Gastroesophageal sphincter (tissue), 4 donors: ENCODE results near the gene EFEMP2. TPM values are rescaled to one million over a fixed set of nuclear protein-coding genes. Genes with fewer than 3 reads are reported as not detected.

Experiments
- ATAC-seq: fragments of 150-250 bp; one replicate; pipeline ENCODE4 v1.9.1; 2016; ENCODE audit warnings: mild to moderate bottlenecking, moderate library complexity
- H3K27ac ChIP-seq, 4 donors: fragments of 200-600 bp; sonication (generic) in 3 of 4; 1 replicate in 3 of 4; 2 replicates in 1 of 4; pipeline ENCODE4 v1.5.1; 2016 to 2019
- H3K27me3 ChIP-seq: fragments of 200-600 bp; sonication (generic); one replicate; pipeline ENCODE4 v1.5.1; 2019
- H3K36me3 ChIP-seq, 2 donors: fragments of 200-600 bp; sonication (generic); one replicate each; pipeline ENCODE4 v1.5.1; 2019; ENCODE audit warnings: control low read depth in 1 of 2
- H3K4me1 ChIP-seq, 3 donors: fragments of 200-600 bp; sonication (generic); 1 replicate in 2 of 3; 2 replicates in 1 of 3; pipeline ENCODE4 v1.5.1; 2016 to 2019; ENCODE audit warnings: control low read depth in 2 of 3
- H3K4me3 ChIP-seq, 2 donors: fragments of 200-600 bp; sonication (generic); one replicate each; pipeline ENCODE4 v1.5.1; 2019; ENCODE audit warnings: mild to moderate bottlenecking in 1 of 2, moderate library complexity in 1 of 2
- H3K9me3 ChIP-seq, 3 donors: fragments of 200-600 bp; sonication (generic); one replicate each; pipeline ENCODE4 v1.5.1; 2017 to 2019; ENCODE audit warnings: control low read depth in 2 of 3
- CTCF ChIP-seq, 4 experiments: fragments of 200-600 bp in 2 of 4; fragments of 450-650 bp in 2 of 4; sonication (generic) in 1 of 4; IDR thresholded peaks; one replicate each; pipeline ENCODE4 v1.5.1; 2017 to 2019; ENCODE audit warnings: antibody characterized with exemption in 4 of 4, mild to moderate bottlenecking in 2 of 4, moderate library complexity in 2 of 4
- EP300 ChIP-seq: sonication (generic); formaldehyde crosslinking; IDR thresholded peaks from one replicate; pipeline ENCODE4 v1.6.1; 2017; ENCODE audit warnings: antibody characterized with exemption, mild to moderate bottlenecking
- POLR2A ChIP-seq, 2 donors: fragments of 450-650 bp; IDR thresholded peaks; one replicate each; pipeline ENCODE4 v1.6.1; 2017; ENCODE audit warnings: antibody characterized with exemption in 2 of 2, mild to moderate bottlenecking in 2 of 2, moderate library complexity in 1 of 2
- POLR2AphosphoS5 ChIP-seq: sonication (generic); formaldehyde crosslinking; IDR thresholded peaks from one replicate; pipeline ENCODE4 v1.6.1; 2017; ENCODE audit warnings: antibody characterized with exemption
- WGBS, 2 donors: methylation state at CpG; one replicate each; pipeline ENCODE4 v1.1.5; 2018; ENCODE audit warnings: low coverage in 1 of 2; 5-methylcytosine and 5-hydroxymethylcytosine counted together
- total RNA-seq, 4 donors: library from RNA; depleted of rRNA; stranded (reverse); fragments of >200 nt; gene quantifications; one replicate each; pipeline ENCODE4 v1.1.0, GENCODE V29; 2016

The EFEMP2 gene
- total RNA-seq, 4 donors from 2014 or later, result 55.6 to 92.8 (median 81.2) TPM

- peaks cover 0 to 60% of the 10 kb centered on the region in 2 donors for H3K36me3 ChIP-seq
- 17 to 100% methylated on average over 1 of the region's 6 CpGs for WGBS, 2 donors
These were observed 19.2 kb downstream of the EFEMP2 start for GRCh38 chr11:65853246-65853979.

GRCh38 chr11:65852508-65853245 lies 19.9 kb downstream of the EFEMP2 start:
- no CpG with 5 or more reads among the region's 33 CpGs for WGBS, 2 donors
- Histone ChIP-seq H3K9me3 (peaks cover 0 to 10% (median 0%) of the 10 kb centered on the region in 3 donors), H3K27me3 (no peaks in the 10 kb centered on the region), H3K27ac (no peak overlapping the region), H3K36me3 (peaks cover 0 to 60% of the 10 kb centered on the region in 2 donors), H3K4me3 (no peak overlapping the region), H3K4me1 (peaks cover 0 to 52% (median 13%) of the 10 kb centered on the region in 3 donors)
- ATAC-seq, result no peak
- TF ChIP-seq POLR2AphosphoS5, result no peak
- TF ChIP-seq EP300, result no peak
- TF ChIP-seq CTCF (IDR thresholded peaks at IDR 0.05), result no peak
- TF ChIP-seq POLR2A (IDR thresholded peaks at IDR 0.05), result no peak

More at GRCh38 chr11:65853246-65853979, 19.2 kb downstream of the EFEMP2 start:
- TF ChIP-seq CTCF (IDR thresholded peaks at IDR 0.05) (no peak), POLR2A (IDR thresholded peaks at IDR 0.05) (no peak), POLR2AphosphoS5 (no peak), EP300 (no peak)
- Histone ChIP-seq H3K9me3 (peaks cover 0 to 10% (median 0%) of the 10 kb centered on the region in 3 donors), H3K4me3 (no peak overlapping the region), H3K4me1 (peaks cover 0 to 53% (median 13%) of the 10 kb centered on the region in 3 donors), H3K27ac (no peak overlapping the region), H3K27me3 (no peaks in the 10 kb centered on the region)
- ATAC-seq, result no peak

DNA sequence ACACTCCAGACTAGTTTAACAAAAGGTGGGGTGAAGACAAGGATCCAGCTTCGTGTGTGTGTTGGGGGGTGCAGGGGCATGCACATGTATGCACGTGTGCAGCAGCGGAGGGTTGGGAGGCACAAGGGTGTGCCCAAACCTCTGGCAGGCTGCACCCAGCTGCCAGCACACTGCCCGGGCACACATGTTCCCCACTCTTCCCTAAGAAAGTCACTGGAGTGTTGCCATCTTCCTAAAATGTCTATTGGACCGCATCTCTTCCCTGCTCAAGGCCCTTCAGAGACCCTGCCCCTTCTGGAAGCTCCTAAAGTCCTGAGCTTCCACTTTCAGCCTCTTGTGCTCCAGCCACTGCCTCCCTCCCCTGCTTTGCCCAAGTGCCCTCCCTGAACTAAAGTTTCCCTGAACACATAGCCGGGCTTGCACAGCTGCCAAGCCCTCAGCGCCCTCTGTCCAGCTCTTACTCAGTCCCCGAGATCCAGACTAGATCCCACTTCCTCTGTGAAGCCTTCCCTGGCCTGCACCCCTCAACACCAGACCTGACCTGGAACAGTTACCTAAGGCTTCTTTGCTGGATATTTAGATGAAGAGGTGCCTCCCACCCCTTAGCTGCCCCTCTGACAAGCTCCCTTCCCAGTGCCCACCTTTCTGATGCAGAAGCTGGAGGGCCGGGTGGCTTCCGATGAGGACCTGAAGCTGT lies 20.6 kb downstream of the EFEMP2 start:
- ATAC-seq, result no peak
- Histone ChIP-seq H3K9me3 (peaks cover 0 to 10% (median 0%) of the 10 kb centered on the region in 3 donors), H3K27me3 (no peaks in the 10 kb centered on the region), H3K4me1 (peaks cover 0 to 52% (median 13%) of the 10 kb centered on the region in 3 donors), H3K27ac (no peak overlapping the region), H3K4me3 (no peak overlapping the region), H3K36me3 (peaks cover 0 to 60% of the 10 kb centered on the region in 2 donors)
- TF ChIP-seq POLR2A (IDR thresholded peaks at IDR 0.05) (no peak), CTCF (IDR thresholded peaks at IDR 0.05) (no peak), POLR2AphosphoS5 (no peak), EP300 (no peak)
- WGBS, 2 donors, result 76 to 80% methylated on average over 6 of the region's 10 CpGs

DNA sequence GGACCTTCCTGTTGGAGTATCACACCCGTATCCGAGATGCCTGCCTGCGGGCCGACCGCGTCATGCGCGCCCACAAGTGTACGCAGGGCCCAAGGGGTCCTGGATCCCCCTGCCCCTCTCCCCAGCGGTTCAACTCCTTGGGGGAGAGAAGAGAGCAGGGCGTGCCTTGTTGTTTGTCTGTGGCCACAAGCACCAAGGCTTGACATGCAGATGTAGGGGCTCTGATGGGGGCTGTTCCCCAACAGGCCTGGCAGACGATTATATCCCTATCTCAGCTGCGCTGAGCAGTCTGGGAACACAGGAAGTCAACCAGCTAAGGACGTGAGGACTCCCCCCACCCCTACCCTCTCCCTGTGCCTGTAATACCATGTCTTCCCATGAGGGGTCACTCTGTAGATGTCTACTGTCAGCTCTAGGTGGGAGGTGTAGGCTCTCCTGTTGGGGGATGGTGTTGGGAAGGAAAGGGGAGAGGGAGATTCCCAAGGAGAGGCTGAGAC lies 21.5 kb downstream of the EFEMP2 start:
- H3K4me3 ChIP-seq, result no peak overlapping the region
- H3K4me1 ChIP-seq, result peaks cover 0 to 45% (median 9%) of the 10 kb centered on the region in 3 donors
- TF ChIP-seq CTCF (IDR thresholded peaks at IDR 0.05), result peak in 3 of 4 experiments; percentile 19 to 35 (median 29)
- no peak for TF ChIP-seq POLR2AphosphoS5
- no peaks in the 10 kb centered on the region for H3K27me3 ChIP-seq
- peaks cover 0 to 58% of the 10 kb centered on the region in 2 donors for H3K36me3 ChIP-seq
- WGBS, 2 donors, result no CpG with 5 or more reads among the region's 14 CpGs
- H3K9me3 ChIP-seq, result peaks cover 0 to 10% (median 0%) of the 10 kb centered on the region in 3 donors
- no peak overlapping the region for H3K27ac ChIP-seq
- ATAC-seq, result no peak
